Measurements from ENCODE around the gene RPS6KB2.
A peak's percentile ranks its signal among the peaks of the same experiment; 100 is the strongest.
"Not testable (repeated sequence)": the region's sequence is repeated elsewhere in the genome, so short reads cannot be mapped to it uniquely, and the experiment has no call there.

RPS6KB2 gene

DNA sequence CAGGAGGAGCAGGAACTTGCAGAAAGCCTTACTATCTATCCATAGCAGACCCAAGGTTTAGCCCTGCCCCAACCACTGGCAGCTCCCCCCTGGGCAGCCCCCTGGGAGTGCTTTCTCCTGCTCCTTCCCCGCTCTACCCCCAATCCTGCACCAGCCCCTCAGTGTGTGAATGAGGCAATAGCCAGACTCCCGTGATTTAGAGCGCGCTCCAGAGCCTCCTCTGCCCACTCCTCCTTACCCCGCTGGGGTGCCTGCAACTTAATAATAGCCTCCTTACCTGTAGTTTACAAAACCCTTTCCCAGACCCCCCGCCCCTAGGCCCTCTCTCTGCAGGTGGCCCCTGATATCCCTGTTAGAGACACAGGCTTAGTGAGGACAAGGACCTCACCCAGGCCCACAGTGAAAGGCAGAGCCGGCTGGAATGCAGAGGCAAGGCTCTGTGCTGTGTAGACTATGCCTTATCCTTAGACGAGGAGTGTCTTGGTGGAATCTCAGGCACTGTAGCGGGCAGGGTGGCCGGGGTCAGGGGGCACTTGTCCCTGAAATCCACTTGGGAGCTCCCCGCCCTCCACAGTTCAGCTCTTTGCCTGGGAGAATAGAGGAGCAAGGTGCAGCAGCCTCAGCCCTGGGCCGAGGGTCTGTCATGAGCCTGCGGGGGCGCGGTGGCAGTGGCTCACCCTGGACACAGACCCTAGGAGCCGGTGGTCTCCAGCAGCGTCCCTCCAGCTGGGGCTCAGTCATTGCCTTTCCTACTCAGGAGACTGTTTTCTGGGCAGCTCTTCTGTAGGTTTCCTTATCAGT, 17.1 kb upstream of the RPS6KB2 start:
- DNase-seq (ENCODE audit: low spot score), result no peak

DNA sequence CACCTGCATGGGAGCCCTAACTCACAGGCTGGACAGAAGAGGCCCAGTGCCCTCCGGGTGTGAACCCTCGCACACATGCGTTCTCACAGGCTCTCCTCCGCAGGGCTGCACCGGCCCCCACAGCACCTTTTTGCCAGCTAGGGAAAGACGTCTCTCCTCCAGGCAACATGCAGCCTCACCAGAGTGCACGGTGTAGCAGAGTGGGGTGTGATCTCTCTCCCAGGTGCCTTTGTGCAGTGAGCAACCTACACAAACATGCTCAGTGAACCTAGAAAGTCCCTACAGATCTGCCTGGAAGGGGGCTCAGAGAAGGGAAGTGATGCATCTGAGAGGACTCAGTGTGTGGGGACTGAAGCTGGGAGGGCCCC, 16.5 kb upstream of the RPS6KB2 start:
- no peak for DNase-seq (ENCODE audit: low spot score)

DNA sequence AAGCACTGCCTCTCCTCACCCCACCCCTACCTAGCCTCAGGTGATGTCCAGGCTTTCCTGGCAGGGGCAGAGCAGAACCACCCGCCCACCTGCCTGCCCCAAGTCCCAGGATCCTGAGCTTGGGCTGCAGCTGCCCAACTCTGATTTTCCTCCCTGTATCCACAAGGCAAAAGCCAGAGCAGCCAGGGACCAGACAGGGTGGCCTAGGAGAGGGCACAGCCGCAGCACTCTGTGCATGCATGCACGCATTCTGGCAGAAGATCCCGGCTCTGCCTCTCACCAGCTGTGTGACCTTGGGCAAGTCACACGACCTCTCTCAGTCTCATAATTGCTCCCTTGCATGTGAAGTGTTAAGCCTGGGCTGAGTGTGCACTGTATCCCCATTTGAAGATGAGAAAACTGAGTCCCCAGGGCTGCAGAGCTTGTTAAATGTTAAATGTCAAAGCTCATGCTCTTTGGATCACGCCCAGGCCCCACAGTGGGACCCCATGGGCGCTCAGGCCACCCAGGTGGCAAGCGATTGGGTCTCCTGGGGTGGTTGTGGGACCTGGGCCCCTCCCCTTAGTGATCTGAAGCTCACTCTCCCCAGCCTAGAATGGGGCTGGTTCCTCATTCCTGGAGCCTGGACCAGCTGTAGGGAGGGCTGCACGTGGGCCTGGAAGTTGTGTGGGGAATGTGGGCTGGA, 15.7 kb upstream of the RPS6KB2 start:
- no peak for DNase-seq (ENCODE audit: low spot score)

DNA sequence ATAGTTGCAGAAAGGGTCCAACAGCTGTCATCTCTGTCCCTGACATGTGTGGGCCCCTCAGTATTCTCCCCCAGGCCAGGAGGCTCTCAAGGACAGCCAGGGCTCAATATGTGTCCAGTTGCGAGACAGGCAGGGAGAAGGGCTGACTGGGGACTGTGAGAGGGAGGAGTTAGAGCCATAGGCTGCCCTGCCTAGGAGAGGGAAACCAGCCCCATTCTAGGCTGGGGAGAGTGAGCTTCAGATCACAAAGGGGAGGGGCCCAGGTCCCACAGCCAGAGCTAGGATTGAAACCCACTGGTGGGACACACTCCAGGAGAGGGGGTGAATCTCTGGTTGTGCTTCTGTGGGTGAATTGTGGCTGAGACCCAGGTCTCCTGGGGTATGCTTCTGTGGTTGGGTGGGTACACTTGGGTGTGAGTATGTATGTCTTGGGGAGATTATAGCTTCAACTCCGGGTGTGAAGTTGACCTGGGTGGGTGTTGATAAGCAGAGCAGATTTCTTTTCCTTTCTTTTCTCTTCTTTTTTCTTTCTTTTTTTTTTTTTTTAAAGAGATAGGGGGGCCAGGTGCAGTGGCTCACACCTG, 14.9 kb upstream of the RPS6KB2 start:
- no peak for DNase-seq (ENCODE audit: low spot score)

DNA sequence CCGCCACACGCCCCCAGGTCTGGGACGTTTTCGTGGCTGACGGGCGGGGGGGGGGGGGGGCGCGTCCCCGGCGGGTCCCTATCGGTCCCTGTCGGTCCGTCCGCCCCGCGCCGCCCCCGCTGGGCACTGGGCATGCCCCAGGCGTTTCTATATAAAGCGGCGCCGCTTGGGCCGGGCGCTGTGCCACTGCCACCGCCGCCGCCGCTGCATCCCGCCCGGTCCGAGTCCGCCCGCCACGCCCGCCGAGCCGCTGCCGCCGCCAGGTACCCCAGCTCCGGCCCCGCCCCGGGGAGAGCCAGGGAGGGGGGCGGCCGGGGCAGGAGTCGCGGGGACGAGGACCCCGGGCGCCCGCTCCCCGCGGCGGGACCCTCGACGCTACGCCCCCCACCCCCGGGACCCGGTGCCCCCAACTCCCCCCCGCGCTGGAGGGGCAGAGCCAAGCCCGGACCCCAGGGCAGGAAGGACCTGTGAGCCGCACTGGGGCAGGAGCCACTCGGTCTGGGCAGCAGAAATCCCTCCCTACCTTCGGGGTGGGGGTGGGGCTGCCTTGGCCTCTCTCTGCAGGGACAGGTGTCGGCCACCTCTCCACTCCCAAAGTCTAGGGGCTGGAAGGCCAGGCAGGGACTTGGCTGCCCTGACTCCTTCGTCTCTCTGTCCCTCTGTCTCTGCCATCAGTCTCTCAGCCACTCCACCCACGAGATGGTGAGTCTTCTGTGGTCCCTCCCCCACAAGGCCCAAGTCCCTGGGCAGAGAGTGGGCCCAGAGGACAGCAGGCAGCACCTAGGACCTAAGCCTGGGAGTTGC, 12.6 kb upstream of the RPS6KB2 start, which contains the start of gene CARNS1:
Gene CARNS1 (plus strand): TSS at position 178 of the 804 bp plus-strand sequence. CDS start 522 bp downstream, at position 700.
- DNase-seq (ENCODE audit: low spot score), result no peak

DNA sequence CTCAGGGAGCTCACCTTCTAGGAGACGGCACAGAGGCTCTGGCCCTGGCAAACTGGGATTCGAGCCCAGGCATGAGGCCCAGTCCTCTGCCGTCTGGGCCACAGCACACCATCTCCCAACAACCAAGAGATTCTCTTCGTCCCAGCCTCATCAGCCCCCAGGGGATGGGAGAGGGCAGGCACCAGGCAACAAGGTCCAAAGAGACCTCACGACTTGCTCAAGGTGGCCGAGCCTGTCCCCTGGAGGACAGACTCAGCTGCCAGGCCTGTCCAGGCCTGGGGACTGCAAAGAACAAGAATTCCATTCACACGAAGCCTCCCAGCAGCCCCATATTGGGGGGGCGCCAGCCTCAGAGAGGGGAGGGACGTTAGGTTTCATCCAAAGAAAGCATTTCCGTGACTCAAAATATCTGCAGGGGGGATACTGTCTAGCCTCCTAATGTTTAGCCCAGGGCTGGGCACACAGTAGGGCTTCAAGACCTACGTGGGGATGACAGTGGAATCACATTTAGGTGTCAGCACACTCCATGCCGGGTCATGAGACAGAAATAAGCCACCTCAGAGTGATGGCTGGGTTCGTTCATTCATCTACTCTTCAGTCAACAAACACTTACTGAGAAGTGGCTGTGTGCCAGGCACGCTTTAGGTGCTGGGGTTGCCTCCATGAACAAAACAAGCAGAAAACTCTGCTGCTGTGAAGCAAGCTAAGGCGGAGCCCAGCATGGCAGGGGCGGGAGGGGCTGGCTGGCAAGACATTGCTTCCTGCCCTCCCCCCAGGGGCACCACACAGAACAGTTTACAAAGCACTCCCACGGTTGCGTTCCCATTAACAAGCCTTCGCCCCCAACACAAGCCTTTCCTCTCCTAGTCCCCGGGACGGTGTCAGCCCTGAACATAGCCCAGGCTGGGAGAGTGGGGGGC, 11.6 kb upstream of the RPS6KB2 start:
- no peak for DNase-seq (ENCODE audit: low spot score)

DNA sequence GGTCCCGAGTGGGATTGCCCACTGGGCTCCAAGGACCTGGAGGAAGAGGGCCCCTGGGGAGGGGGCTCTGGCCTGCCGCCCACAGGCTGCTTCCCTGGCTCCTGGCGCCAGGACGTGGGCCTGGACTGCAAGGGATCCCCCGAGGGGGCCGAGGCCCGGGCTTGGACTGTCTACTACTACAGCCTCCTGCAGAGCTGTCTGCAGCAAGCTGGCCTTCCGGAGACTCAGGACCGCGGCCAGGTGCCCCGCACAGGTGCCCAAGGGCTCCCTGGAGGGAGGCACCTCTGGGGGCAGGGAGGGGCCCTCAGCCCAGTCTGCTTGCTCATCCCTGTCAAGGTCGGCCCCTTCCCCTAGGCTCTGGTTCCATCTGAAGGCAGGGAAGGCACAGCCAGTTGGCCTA, 10.9 kb upstream of the RPS6KB2 start:
- no peak for DNase-seq (ENCODE audit: low spot score)

DNA sequence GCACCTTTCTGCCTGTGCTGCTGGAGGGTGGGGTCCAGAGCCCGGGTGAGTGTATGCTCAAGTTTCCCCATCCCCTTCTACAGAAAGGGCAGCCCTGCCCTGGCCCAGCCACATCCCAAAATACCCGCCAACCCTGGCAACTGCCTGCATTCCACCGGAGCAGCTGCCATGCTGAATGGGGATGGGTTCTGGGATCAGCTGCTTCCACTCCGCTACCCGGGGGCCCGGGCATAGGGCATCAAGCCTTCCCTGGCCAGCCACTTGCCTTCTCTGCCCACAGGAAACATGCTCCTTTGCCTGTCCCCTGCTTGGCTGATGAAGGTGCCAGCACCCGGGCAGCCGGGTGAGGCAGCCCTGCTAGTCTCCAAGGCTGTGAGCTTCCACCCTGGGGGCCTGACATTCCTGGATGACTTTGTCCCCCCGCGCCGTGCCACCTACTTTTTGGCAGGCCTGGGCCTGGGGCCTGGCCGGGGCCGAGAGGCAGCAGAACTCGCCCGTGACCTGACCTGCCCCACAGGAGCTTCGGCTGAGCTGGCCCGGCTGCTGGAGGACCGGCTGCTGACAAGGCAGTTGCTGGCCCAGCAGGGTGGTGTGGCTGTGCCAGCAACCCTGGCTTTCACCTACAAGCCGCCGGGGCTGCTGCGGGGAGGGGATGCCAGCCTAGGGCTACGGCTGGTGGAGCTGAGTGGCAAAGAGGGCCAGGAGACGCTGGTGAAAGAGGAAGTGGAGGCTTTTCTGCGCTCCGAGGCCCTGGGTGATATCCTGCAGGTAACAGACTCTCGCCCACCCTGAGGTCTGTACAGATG, 9.6 kb upstream of the RPS6KB2 start:
- peak; percentile 79 for DNase-seq (ENCODE audit: low spot score)

DNA sequence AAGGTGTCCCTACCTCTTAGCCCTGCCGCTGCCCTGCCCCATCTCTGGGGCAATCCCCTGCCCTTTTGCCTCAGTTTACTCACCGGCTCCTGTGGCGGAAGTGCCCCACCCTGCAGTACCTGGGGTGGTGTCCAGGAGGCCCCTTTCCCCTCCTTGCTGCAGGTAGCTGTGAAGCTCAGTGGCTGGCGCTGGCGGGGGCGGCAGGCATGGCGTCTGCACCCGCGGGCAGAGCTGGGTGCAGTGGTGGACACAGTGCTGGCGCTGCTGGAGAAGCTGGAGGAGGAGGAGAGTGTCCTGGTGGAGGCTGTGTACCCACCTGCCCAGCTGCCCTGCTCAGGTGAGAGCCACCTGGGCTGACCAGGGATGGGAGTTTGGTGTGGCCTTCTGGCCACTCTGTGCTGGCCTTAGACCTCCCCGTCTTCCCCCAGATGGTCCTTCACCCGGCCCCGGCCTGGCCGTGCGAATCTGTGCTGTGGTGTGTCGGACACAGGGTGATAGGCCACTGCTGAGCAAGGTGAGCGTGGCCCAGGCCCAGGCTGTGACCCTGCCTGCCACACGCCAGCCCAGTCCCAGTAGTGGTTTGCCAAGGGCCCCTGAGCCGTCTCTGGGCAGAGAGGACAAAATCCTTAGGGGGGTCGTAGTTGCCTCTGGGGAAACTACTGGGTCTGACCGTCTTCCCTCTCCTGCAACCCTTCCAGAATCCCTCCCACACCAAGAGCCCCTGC, 8.8 kb upstream of the RPS6KB2 start:
- DNase-seq (ENCODE audit: low spot score), result no peak

DNA sequence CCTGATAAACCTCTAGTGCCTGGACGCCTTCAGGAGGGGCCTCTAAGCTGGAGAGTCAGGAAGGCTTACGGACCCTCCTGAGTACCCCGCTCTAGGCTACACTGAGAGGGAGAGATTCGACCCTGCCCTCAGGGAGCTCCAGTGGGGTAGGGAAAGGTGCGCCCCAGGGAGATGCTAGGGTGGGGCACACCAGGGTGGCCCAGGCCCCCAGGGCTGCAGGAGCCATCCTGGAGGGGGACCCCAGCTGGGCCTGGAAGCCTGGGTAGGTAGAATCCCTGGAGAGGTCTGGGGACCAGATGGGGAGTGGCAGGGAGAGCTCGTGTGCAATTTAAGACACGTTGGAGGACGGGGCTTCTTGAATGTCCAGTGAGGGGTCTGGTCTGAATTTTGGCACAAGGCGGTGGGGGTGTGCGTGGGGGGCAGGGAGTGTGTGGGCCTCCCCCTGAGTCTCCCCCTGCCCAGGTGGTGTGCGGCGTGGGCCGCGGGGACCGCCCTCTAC, 8.1 kb upstream of the RPS6KB2 start:
- no peak for DNase-seq (ENCODE audit: low spot score)

DNA sequence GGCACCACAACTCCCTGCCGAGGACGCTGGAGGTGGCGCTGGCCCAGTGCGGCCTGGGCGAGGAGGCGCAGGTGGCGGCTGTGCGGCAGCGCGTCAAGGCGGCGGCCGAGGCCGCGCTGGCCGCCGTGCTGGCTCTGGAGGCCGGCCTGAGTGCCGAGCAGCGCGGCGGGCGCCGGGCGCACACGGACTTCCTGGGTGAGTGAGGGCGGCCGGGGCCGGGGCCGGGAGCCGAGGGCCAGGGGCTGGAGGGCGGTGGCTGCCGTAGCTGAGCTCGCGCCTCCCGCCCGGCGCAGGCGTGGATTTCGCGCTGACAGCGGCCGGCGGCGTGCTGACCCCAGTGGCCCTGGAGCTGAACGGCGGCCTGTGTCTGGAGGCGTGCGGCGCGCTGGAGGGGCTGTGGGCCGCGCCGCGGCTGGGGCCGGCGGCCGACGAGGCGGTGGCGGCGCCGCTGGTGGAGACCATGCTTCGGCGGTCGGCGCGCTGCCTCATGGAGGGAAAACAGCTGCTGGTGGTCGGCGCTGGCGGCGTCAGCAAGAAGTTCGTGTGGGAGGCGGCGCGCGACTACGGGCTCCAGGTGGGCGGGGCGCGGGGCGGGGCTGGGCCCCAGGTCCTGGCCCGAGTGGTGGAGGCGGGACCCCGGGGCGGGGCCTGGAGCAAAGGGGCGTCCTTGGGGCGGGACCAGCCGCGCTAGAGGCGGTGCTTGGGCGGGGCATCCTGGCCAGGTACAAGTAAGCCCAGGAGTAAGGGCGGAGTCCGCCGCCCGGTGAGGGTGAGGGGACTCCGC, 7.5 kb upstream of the RPS6KB2 start:
- peak; percentile 94 for DNase-seq (ENCODE audit: low spot score)

DNA sequence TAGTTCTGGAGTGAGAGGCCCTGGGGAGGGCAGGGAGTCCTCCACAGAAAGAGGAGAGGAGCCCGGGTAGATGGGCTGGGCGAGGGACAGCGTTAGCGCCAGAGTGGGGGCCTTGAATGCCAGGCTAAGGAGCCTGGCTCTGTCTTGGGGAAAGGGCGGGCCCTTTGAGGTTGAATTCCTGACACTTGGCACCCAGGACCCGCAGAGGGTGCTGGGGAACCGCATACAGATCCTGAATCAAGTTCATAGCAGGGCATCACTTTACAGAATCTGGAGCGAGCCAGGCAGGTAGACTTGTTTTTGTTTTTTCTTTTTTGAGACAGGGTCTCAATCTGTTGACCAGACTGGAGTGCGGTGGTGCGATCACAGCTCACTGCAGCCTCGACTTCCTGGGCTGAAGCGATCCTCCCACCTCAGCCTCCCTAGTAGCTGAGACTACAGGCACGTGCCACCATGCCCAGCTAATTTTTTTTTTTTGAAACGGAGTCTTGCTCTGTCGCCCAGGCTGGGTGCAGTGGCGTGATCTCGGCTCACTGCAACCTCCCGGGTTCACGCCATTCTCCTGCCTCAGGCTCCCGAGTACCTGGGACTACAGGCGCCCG, 6.8 kb upstream of the RPS6KB2 start:
- no peak for DNase-seq (ENCODE audit: low spot score)

DNA sequence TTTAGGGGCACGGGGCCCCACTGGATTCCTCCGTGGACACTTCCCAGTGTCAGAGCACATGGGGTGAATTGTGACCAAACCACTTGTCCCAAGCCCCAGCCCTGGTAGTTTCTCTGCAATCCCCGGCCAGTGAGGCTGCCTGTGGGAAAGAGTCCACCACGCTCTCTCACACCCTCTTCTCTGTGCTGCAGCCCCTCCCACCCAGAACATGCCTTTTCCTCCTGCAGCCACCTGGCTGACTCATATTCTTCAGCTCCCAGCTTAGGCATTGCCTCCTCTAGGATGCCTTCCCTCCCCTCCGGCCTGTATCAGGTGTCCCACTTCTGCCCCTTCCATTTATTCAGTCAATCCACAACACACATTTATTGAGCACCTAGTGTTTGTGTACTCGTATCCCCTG, 5.4 kb upstream of the RPS6KB2 start:
- DNase-seq (ENCODE audit: low spot score), result no peak

DNA sequence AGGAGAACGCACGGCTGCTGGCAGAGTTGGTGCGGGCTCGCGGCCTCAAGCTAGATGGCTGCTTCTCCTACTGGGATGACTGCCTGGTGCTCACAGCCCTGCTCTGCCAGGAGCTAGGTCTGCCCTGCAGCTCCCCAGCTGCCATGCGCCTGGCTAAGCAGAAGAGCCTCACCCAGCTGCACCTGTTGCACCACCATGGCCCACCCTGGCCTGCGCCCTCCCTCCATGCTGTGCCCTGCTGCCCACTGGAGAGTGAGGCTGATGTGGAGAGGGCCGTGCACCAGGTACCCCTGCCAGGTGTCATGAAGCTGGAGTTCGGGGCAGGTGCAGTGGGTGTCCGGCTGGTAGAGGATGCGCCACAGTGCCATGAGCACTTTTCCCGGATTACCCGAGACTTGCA, 4.8 kb upstream of the RPS6KB2 start:
- DNase-seq (ENCODE audit: low spot score), result no peak

DNA sequence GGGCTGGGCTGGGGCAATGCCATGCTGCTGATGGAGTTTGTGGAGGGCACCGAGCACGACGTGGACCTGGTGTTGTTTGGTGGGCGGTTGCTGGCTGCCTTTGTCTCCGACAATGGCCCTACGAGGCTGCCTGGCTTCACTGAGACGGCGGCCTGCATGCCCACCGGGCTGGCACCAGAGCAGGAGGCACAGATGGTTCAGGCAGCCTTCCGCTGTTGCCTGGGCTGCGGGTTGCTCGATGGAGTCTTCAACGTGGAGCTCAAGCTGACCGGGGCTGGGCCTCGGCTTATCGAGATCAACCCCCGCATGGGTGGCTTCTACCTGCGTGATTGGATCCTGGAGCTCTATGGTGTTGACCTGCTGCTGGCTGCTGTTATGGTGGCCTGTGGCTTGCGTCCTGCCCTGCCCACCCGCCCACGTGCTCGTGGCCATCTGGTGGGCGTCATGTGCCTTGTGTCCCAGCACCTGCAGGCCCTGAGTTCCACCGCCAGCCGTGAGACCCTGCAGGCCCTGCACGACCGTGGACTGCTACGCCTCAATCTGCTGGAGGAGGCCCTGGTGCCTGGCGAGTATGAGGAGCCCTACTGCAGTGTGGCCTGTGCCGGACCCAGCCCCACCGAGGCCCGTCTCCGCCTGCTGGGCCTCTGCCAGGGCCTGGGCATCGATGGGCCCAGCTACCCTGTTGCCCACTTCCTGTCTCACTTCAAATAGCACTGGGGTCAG, 4.2 kb upstream of the RPS6KB2 start:
- DNase-seq (ENCODE audit: low spot score), result no peak

DNA sequence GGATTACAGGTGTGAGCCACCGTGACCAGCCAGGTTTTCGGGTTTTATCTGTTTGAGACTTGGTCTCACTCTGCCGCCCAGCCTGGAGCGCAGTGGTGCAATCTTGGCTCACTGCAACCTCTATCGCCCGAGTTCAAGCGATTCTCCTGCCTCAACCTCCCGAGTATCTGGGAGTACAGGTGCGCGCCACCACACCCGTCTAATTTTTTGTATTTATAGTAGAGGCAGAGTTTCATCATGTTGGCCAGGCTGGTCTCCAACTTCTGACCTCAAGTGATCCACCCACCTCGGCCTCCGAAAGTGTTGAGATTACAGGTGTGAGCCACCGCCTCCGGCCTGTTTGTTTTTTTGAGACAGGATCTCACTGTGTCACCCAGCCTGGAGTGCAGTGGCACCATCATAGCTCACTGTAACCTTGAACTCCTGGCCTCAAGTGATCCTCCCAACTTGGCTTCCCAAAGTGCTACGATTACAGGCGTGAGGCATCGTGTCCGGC, 882 bp upstream of the RPS6KB2 start:
- not testable (repeated sequence) for DNase-seq (ENCODE audit: low spot score)

DNA sequence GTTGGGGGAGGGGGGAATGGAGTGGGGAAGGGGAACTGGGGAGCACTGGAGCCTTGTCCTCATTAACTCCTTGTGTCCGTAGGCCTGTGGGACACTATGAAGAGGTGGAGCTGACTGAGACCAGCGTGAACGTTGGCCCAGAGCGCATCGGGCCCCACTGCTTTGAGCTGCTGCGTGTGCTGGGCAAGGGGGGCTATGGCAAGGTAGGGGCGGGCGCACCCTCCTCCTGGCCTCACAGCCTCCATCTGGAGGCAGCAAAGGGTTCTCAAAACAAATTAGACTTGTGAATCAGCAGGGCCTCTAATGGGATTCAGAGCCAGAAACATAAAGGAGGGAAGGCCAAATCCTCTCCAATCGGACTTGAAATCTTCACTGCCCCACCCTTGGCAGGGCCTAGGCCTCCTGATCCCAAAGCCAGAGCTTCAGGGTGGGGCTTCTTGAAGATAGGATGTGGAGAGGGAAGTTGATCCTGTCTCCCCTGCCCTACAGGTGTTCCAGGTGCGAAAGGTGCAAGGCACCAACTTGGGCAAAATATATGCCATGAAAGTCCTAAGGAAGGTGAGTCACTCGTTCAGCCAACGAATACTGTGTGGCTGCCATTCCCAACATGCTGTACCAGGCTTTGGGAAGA, 859 bp downstream of the RPS6KB2 start:
- DNase-seq (ENCODE audit: low spot score), result no peak
